DND-41 (cell line): ENCODE data around the gene GOLIM4.

Experiments
- EZH2 ChIP-seq: IDR thresholded peaks from 3 replicates; pipeline ENCODE4 v1.6.1; 2012; ENCODE audit warnings: borderline replicate concordance, low read depth, mild to moderate bottlenecking, moderate library complexity, low read length, inconsistent platforms; ENCODE audit not compliant: severe bottlenecking
- TF ChIP-seq, protein P1 (sequence below): IDR thresholded peaks from 2 replicates; pipeline ENCODE4 v1.5.1; 2012; ENCODE audit warnings: borderline replicate concordance, low read length, moderate library complexity, mild to moderate bottlenecking; ENCODE audit not compliant: poor library complexity, severe bottlenecking; ENCODE audit errors: extremely low read depth

DNA sequence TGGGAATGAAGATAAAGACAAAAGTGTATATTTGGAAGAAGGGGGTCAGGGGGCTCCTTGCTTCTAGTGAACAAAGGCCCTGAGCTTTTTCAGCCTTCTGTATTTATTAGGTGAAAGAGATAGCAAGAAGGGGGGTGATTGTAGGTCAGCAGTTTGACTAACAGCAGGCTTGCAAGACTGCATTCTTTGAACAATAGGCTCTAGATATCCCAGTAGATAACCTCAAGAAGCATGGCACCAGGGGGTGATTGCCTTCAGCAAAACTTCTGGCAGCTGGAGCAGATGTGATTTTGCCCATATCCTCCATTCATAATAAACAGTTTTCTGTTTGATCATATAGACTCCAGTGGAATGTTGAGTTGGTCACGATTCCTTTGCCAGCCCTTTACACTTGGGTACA, 31.7 kb upstream of the GOLIM4 start:
- TF ChIP-seq, protein P1, sequence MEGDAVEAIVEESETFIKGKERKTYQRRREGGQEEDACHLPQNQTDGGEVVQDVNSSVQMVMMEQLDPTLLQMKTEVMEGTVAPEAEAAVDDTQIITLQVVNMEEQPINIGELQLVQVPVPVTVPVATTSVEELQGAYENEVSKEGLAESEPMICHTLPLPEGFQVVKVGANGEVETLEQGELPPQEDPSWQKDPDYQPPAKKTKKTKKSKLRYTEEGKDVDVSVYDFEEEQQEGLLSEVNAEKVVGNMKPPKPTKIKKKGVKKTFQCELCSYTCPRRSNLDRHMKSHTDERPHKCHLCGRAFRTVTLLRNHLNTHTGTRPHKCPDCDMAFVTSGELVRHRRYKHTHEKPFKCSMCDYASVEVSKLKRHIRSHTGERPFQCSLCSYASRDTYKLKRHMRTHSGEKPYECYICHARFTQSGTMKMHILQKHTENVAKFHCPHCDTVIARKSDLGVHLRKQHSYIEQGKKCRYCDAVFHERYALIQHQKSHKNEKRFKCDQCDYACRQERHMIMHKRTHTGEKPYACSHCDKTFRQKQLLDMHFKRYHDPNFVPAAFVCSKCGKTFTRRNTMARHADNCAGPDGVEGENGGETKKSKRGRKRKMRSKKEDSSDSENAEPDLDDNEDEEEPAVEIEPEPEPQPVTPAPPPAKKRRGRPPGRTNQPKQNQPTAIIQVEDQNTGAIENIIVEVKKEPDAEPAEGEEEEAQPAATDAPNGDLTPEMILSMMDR: no peak
- no peak for TF ChIP-seq EZH2
